ENCODE results near the gene PPP2R3C.

The PPP2R3C gene

DNA sequence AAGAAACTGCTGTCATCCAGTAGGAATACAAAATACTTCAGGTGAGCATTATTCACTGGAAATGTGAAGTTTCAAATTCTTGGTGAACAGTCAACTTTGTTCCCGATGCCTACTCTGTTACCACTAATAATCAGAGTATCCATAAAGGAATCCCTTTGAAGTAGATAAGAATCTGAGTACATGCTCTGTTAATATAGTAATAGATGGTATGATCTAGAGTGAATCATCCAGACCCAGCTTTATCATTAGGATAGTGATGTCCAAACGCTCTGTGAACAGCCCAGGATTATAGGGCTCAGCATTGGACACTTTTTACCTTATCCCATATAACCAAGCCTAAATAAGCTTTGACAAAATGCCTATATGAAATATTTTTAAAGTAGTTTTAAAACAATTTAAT lies 33.3 kb downstream of the PPP2R3C start:
- TF ChIP-seq TAF1 (IDR thresholded peaks at IDR 0.05; ENCODE audit: low read depth) (no peak), TEAD4 (IDR thresholded peaks at IDR 0.05) (no peak), FOXM1 (IDR thresholded peaks at IDR 0.05; ENCODE audit: borderline replicate concordance, low read depth) (no peak), CREB1 (IDR thresholded peaks at IDR 0.05; ENCODE audit: low read depth) (no peak), CEBPB (IDR thresholded peaks at IDR 0.05) (no peak), RAD21 (IDR thresholded peaks at IDR 0.05; ENCODE audit: low read depth) (no peak), EGR1 (IDR thresholded peaks at IDR 0.05) (no peak), YY1 (IDR thresholded peaks at IDR 0.05; ENCODE audit: low read depth) (no peak), ZBTB7A (IDR thresholded peaks at IDR 0.05; ENCODE audit: low read depth) (no peak), EP300 (IDR thresholded peaks at IDR 0.05; ENCODE audit: borderline replicate concordance) (no peak)
- TF ChIP-seq, protein P1, sequence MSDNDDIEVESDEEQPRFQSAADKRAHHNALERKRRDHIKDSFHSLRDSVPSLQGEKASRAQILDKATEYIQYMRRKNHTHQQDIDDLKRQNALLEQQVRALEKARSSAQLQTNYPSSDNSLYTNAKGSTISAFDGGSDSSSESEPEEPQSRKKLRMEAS (IDR thresholded peaks at IDR 0.05): no peak
- TF ChIP-seq, protein P2, sequence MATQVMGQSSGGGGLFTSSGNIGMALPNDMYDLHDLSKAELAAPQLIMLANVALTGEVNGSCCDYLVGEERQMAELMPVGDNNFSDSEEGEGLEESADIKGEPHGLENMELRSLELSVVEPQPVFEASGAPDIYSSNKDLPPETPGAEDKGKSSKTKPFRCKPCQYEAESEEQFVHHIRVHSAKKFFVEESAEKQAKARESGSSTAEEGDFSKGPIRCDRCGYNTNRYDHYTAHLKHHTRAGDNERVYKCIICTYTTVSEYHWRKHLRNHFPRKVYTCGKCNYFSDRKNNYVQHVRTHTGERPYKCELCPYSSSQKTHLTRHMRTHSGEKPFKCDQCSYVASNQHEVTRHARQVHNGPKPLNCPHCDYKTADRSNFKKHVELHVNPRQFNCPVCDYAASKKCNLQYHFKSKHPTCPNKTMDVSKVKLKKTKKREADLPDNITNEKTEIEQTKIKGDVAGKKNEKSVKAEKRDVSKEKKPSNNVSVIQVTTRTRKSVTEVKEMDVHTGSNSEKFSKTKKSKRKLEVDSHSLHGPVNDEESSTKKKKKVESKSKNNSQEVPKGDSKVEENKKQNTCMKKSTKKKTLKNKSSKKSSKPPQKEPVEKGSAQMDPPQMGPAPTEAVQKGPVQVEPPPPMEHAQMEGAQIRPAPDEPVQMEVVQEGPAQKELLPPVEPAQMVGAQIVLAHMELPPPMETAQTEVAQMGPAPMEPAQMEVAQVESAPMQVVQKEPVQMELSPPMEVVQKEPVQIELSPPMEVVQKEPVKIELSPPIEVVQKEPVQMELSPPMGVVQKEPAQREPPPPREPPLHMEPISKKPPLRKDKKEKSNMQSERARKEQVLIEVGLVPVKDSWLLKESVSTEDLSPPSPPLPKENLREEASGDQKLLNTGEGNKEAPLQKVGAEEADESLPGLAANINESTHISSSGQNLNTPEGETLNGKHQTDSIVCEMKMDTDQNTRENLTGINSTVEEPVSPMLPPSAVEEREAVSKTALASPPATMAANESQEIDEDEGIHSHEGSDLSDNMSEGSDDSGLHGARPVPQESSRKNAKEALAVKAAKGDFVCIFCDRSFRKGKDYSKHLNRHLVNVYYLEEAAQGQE (IDR thresholded peaks at IDR 0.05; ENCODE audit: low read depth): no peak
- TF ChIP-seq, protein P3, sequence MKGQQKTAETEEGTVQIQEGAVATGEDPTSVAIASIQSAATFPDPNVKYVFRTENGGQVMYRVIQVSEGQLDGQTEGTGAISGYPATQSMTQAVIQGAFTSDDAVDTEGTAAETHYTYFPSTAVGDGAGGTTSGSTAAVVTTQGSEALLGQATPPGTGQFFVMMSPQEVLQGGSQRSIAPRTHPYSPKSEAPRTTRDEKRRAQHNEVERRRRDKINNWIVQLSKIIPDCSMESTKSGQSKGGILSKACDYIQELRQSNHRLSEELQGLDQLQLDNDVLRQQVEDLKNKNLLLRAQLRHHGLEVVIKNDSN (IDR thresholded peaks at IDR 0.05): no peak

DNA sequence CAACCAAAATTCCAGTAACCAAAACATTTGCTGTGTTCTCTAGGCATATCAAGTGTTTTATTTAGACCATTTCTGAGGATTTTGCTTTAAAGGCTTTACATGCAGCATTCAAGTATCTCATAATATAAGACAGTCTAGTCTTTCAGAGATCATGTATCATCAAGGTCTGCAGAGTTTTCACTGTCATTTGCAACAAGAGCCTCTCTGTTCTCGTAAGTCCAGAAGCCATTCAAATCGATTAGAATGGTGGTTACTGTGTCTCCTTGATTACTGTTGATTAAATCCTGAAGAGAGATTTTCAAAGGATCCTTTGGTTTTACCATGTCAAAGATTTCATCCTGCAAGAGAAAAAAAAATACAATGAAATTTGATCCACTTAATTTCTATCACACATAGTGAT lies 36.3 kb downstream of the PPP2R3C start:
- TF ChIP-seq TCF12 (IDR thresholded peaks at IDR 0.05; ENCODE audit: low read depth): no peak
- TF ChIP-seq, protein P2 (IDR thresholded peaks at IDR 0.05; ENCODE audit: low read depth): no peak
- TF ChIP-seq EP300 (IDR thresholded peaks at IDR 0.05; ENCODE audit: borderline replicate concordance): no peak
- TF ChIP-seq CREB1 (IDR thresholded peaks at IDR 0.05; ENCODE audit: low read depth): no peak
- no peak for TF ChIP-seq YY1 (IDR thresholded peaks at IDR 0.05; ENCODE audit: low read depth)
- TF ChIP-seq ZBTB7A (IDR thresholded peaks at IDR 0.05; ENCODE audit: low read depth): no peak
- no peak for TF ChIP-seq RAD21 (IDR thresholded peaks at IDR 0.05; ENCODE audit: low read depth)
- TF ChIP-seq, protein P1 (IDR thresholded peaks at IDR 0.05): no peak
- no peak for TF ChIP-seq NFIC (IDR thresholded peaks at IDR 0.05)
- no peak for TF ChIP-seq FOXM1 (IDR thresholded peaks at IDR 0.05; ENCODE audit: borderline replicate concordance, low read depth)
- no peak for TF ChIP-seq TAF1 (IDR thresholded peaks at IDR 0.05; ENCODE audit: low read depth)

DNA sequence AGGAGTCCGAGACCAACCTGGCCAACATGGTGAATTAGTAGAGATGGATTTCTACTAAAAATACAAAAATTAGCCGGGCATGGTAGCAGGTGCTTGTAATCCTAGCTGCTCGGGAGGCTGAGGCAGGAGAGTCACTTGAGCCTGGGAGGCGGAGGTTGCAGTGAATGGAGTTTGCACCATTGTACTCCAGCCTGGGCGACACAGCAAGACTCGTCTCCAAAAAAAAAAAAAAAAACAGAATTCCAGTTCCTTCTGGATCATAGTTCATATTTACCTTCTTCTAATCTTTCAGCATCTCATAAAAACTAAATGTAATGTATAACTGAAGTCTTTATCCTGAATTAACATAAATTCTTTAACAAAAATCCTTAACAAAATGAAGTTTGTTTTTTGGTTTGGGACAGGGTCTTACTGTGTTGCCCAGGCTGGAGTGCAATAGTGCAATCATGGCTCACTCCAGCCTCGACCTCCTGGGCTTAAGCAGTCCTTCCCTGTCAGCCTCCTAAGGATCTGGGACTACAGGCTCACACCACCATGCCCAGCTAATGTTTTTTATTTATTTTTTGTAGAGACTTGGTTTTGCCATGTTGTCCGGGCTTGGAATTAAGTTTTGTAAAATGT lies 38.1 kb downstream of the PPP2R3C start:
- TF ChIP-seq TCF12 (IDR thresholded peaks at IDR 0.05; ENCODE audit: low read depth) (no peak), ZBTB7A (IDR thresholded peaks at IDR 0.05; ENCODE audit: low read depth) (no peak), FOXM1 (IDR thresholded peaks at IDR 0.05; ENCODE audit: borderline replicate concordance, low read depth) (no peak), EP300 (IDR thresholded peaks at IDR 0.05; ENCODE audit: borderline replicate concordance) (no peak), CEBPB (IDR thresholded peaks at IDR 0.05) (no peak), TEAD4 (IDR thresholded peaks at IDR 0.05) (no peak), EGR1 (IDR thresholded peaks at IDR 0.05) (no peak), NFIC (IDR thresholded peaks at IDR 0.05) (no peak), YY1 (IDR thresholded peaks at IDR 0.05; ENCODE audit: low read depth) (no peak), RAD21 (IDR thresholded peaks at IDR 0.05; ENCODE audit: low read depth) (no peak), TAF1 (IDR thresholded peaks at IDR 0.05; ENCODE audit: low read depth) (no peak), CREB1 (IDR thresholded peaks at IDR 0.05; ENCODE audit: low read depth) (no peak)
- TF ChIP-seq, protein P1 (IDR thresholded peaks at IDR 0.05): no peak
- TF ChIP-seq, protein P3 (IDR thresholded peaks at IDR 0.05): no peak
- TF ChIP-seq, protein P2 (IDR thresholded peaks at IDR 0.05; ENCODE audit: low read depth): no peak

DNA sequence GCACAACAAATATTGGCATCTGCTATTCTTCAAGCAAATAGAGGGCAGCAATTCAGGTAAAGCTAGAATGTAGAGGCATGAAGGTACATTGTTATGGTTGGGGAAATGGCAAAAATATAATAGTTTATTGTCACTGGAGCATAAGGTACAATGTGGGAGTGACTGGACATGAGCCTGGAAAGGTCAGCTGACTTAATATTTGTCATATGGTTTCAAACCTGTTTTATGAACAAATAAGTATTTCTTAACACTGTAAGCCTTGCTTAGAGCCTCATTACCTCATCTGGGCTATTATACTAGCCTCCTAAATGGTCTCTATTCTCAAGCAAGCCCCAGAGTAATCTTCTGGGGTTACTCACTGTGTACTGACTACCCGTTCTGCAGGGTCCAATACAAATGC lies 42.0 kb downstream of the PPP2R3C start:
- no peak for TF ChIP-seq ZBTB7A (IDR thresholded peaks at IDR 0.05; ENCODE audit: low read depth)
- no peak for TF ChIP-seq NFIC (IDR thresholded peaks at IDR 0.05)
- TF ChIP-seq CREB1 (IDR thresholded peaks at IDR 0.05; ENCODE audit: low read depth): no peak
- no peak for TF ChIP-seq TCF12 (IDR thresholded peaks at IDR 0.05; ENCODE audit: low read depth)
- no peak for TF ChIP-seq TEAD4 (IDR thresholded peaks at IDR 0.05)
- TF ChIP-seq FOXM1 (IDR thresholded peaks at IDR 0.05; ENCODE audit: borderline replicate concordance, low read depth): no peak
- TF ChIP-seq EGR1 (IDR thresholded peaks at IDR 0.05): no peak
- TF ChIP-seq, protein P3 (IDR thresholded peaks at IDR 0.05): no peak
- TF ChIP-seq, protein P2 (IDR thresholded peaks at IDR 0.05; ENCODE audit: low read depth): no peak
- TF ChIP-seq TAF1 (IDR thresholded peaks at IDR 0.05; ENCODE audit: low read depth): no peak
- TF ChIP-seq RAD21 (IDR thresholded peaks at IDR 0.05; ENCODE audit: low read depth): no peak
- no peak for TF ChIP-seq CEBPB (IDR thresholded peaks at IDR 0.05)
- TF ChIP-seq YY1 (IDR thresholded peaks at IDR 0.05; ENCODE audit: low read depth): no peak
